ENCODE measurements around the gene PABPN1L.

GRCh38 chr16:88835383-88835782, 31.1 kb downstream of the PABPN1L start:
- TF ChIP-seq CTCF (IDR thresholded peaks at IDR 0.05), result no peak
- no peak for TF ChIP-seq EP300 (IDR thresholded peaks at IDR 0.05)
- TF ChIP-seq POLR2AphosphoS5 (IDR thresholded peaks at IDR 0.05), result peak in 3 of 4 donors; percentile 56 to 62 (median 58)

All from sigmoid colon (tissue), 4 donors.